BE2C (cell line): ENCODE measurements around the gene ATAD3B.
"Not testable (repeated sequence)": the region's sequence is repeated elsewhere in the genome, so short reads cannot be mapped to it uniquely, and the experiment has no call there.

ENCODE experiments used
- DNase-seq: peaks from one replicate; pipeline ENCODE4 v3.0.0-alpha.2; 2020
- H3K27me3 ChIP-seq: fragments of 250-450 bp; sonication (Bioruptor Pico); 2 replicates; pipeline ENCODE4 v1.5.1; 2020; ENCODE audit warnings: mild to moderate bottlenecking
- H3K36me3 ChIP-seq: fragments of 250-450 bp; sonication (Bioruptor Pico); 2 replicates; pipeline ENCODE4 v1.5.1; 2020; ENCODE audit warnings: mild to moderate bottlenecking
- H3K4me1 ChIP-seq: fragments of 250-450 bp; sonication (Bioruptor Pico); 2 replicates; pipeline ENCODE4 v1.5.1; 2020
- H3K4me3 ChIP-seq: 2 replicates; pipeline ENCODE4 v1.5.1; 2011; ENCODE audit warnings: low read depth, low read length
- H3K9me3 ChIP-seq: fragments of 250-450 bp; sonication (Bioruptor Pico); 2 replicates; pipeline ENCODE4 v1.5.1; 2020
- TF ChIP-seq, protein P1 (sequence below): IDR thresholded peaks from 2 replicates; pipeline ENCODE4 v1.5.1; 2012; ENCODE audit warnings: mild to moderate bottlenecking, low read depth, low read length

ATAD3B gene

DNA sequence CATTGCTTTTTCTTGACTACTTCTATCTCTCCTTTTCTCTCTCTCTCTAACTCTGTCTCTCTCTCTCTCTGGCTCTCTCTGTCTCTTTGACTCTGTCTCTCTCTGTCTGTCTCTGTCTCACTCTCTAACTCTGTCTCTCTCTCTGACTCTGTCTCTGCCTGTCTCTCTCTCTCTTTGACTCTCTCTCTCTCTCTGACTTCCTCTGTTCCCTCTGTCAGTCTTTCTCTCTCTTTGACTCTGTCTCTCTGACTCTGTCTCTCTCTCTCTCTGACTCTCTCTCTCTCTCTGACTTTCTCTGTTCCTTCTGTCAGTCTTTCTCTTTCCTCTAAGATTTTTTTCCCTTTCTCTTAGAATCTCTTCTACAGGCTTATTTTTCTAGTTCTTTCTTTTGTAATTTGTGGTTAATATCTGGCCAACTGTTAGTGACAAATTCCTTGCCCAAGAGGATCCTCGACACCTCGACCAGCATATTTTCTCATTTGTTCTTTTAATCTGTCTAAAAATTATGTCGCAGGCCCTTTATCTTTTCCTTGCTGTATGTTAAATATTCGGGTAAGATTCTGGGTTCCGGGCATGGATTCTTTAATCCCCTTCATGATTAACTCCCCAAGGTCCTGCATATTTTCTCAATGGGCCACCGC lies 22.3 kb upstream of the ATAD3B start, which contains the start of gene ATAD3C:
TSS of gene ATAD3C (plus strand) at position 591 of the 641 bp plus-strand sequence. CDS start 995 bp downstream, outside the sequence.
- H3K27me3 ChIP-seq: no peaks in the 10 kb centered on the region
- H3K4me1 ChIP-seq: no peaks in the 10 kb centered on the region
- H3K9me3 ChIP-seq: no peaks in the 10 kb centered on the region
- TF ChIP-seq, protein P1, sequence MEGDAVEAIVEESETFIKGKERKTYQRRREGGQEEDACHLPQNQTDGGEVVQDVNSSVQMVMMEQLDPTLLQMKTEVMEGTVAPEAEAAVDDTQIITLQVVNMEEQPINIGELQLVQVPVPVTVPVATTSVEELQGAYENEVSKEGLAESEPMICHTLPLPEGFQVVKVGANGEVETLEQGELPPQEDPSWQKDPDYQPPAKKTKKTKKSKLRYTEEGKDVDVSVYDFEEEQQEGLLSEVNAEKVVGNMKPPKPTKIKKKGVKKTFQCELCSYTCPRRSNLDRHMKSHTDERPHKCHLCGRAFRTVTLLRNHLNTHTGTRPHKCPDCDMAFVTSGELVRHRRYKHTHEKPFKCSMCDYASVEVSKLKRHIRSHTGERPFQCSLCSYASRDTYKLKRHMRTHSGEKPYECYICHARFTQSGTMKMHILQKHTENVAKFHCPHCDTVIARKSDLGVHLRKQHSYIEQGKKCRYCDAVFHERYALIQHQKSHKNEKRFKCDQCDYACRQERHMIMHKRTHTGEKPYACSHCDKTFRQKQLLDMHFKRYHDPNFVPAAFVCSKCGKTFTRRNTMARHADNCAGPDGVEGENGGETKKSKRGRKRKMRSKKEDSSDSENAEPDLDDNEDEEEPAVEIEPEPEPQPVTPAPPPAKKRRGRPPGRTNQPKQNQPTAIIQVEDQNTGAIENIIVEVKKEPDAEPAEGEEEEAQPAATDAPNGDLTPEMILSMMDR: no peak
- no peaks in the 10 kb centered on the region for H3K36me3 ChIP-seq
- no peak for DNase-seq
- no peak within 1 kb of the TSS for H3K4me3 ChIP-seq

DNA sequence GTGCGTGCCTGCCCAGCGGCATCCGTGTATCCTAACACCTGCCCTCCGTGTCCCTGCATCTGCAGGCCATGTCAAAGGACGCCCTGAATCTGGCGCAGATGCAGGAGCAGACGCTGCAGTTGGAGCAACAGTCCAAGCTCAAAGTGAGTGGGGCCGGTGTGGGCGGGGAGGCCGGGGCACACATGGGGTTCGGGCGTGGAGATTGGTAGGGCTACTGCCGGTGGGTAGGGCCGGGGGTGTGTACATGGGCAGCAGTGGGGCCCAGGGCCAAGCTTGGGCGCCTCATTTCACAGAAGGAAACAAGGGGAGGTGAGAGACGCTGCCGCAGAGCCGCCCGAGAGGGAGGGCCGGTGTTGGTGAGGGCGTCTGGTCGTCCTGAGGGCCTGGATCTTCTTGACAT lies 20.9 kb upstream of the ATAD3B start:
- H3K4me3 ChIP-seq, H3K36me3 ChIP-seq, H3K9me3 ChIP-seq, DNase-seq, H3K4me1 ChIP-seq, H3K27me3 ChIP-seq: not testable (repeated sequence)

DNA sequence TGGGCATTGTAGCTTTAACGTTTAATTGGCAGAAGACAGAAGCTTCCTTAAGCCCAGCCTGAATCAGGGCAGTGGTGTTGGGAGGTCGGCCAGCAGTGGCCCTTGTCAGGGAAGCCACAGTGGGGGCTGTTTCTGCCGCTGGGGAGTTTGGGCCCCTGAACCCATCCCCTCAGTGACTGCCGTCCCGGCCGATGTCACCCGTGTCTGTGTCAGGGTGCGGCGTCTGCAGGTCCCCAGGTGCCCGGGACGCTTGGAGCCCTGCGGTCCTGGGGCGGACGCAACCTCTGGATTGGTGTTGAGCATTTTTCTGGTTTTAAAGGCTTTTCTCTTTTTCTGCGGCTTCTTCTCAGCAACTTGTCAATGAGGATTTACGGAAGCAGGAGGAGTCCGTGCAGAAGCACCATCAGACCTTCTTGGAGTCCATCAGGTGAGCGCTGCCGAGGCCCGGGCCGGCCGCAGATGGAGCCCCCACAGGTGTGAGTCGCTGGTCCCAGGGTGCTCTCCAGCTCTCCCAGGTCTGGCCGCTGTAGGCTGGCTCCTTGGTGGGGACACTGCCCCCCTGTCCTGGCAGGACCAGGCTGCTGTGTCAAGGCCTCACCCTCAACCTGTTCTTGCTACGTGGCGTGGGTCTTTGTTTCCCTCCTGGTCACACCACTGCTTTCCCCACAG lies 19.7 kb upstream of the ATAD3B start:
- TF ChIP-seq, protein P1: no peak
- Histone ChIP-seq H3K36me3 (no peaks in the 10 kb centered on the region), H3K27me3 (no peaks in the 10 kb centered on the region), H3K4me3 (no peak overlapping the region), H3K4me1 (no peaks in the 10 kb centered on the region), H3K9me3 (no peaks in the 10 kb centered on the region)
- DNase-seq: no peak

DNA sequence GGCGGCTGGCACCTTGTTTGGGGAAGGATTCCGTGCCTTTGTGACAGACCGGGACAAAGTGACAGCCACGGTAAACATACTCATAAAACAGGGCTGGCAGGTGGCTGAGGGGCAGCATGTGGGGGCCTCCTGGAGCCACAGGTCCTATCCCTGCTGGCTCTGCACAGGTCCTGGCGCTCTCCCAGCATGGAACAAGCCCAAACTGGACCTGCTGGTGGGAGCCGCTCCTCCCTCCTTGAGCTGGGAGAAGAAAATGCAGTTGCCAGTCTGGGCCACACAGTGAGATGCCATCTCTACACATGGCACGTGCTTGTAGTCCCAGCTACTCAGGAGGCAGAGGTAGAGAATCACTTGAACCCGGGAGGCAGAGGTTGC lies 19.2 kb upstream of the ATAD3B start:
- not testable (repeated sequence) for H3K36me3 ChIP-seq, DNase-seq, H3K4me1 ChIP-seq, H3K27me3 ChIP-seq, H3K4me3 ChIP-seq, H3K9me3 ChIP-seq

DNA sequence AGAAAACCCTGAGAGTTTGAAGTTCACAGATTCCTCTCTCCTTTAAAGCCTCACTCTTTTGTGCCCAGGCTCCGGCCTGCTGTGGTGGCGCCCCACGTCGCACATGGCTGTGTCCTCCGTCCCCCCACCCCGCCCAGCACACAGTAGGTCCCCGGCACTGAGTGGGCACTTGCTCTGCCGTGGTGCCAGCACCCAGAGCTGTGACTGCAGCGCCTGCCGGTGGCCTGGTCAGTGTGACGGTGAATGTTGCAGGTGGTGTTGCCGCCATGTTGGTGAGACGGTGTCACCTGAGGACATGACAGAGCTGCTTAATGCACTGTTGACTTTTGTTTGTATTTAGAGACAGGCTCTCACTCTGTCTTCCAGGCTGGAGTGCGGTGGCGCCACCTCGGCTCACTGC lies 18.7 kb upstream of the ATAD3B start:
- no peak for DNase-seq
- H3K36me3 ChIP-seq: no peaks in the 10 kb centered on the region
- no peak overlapping the region for H3K4me3 ChIP-seq
- no peaks in the 10 kb centered on the region for H3K27me3 ChIP-seq
- H3K9me3 ChIP-seq: no peaks in the 10 kb centered on the region
- no peaks in the 10 kb centered on the region for H3K4me1 ChIP-seq
- TF ChIP-seq, protein P1: no peak

- H3K27me3 ChIP-seq, H3K4me3 ChIP-seq, H3K36me3 ChIP-seq, DNase-seq, H3K9me3 ChIP-seq, H3K4me1 ChIP-seq: not testable (repeated sequence)
Observed at GRCh38 chr1:1454286-1455056, 17.1 kb upstream of the ATAD3B start.

DNA sequence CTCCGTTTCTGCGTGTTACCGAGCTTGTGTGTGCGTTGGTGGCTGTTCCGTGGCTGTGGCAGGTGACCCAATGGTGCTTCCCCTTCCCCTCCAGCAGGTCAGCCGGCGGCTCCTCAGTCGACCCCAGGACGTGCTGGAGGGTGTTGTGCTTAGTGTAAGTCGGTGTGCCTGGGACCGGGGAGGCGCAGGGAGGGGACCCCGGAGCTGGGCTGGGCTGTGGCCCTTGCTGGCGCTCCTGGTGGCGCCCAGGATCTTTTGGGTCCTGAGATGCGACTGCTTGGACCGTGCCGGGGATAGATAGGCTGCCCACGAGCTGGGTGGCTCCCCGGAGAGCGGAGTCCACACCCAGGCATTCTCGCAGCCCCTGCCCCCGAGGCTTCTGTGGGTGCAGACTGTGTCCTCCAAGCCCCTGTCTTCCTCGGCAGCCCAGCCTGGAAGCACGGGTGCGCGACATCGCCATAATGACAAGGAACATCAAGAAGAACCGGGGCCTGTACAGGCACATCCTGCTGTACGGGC lies 16.1 kb upstream of the ATAD3B start:
- Histone ChIP-seq H3K9me3 (no peaks in the 10 kb centered on the region), H3K27me3 (no peaks in the 10 kb centered on the region), H3K4me1 (no peaks in the 10 kb centered on the region), H3K36me3 (no peaks in the 10 kb centered on the region), H3K4me3 (no peak overlapping the region)
- no peak for DNase-seq
- TF ChIP-seq, protein P1: no peak

GRCh38 chr1:1455934-1456333 lies 15.6 kb upstream of the ATAD3B start:
- H3K27me3 ChIP-seq, H3K36me3 ChIP-seq, H3K4me1 ChIP-seq, DNase-seq, H3K4me3 ChIP-seq, H3K9me3 ChIP-seq: not testable (repeated sequence)

DNA sequence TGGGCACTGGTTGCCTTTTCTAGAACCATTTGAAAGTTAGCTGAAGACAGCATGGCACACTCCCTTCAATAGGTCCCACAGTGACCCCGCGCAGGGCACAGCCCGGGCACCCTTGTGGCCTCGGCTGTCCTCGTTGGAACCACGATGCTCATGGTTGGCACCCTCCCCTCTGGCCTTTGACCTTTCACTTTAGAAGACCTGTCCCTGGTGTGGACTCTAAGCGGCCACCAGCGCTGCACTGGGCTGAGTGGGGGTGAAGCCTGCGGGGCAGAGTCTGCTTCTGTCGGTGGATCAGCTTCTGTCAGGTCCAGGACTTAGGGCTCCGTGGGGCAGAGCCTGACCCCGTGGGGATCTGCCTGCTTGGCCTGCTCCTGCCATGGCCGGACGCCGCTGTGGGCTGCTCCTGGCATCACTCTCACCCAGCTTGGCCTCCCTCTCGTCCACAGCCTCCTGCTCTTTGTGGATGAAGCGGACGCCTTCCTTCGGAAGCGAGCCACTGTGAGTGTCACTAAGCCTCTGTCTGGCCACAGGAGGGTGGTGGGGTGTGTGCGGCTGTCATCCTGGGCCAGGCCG lies 14.8 kb upstream of the ATAD3B start:
- not testable (repeated sequence) for H3K9me3 ChIP-seq, H3K27me3 ChIP-seq, DNase-seq, H3K4me3 ChIP-seq, H3K36me3 ChIP-seq, H3K4me1 ChIP-seq

DNA sequence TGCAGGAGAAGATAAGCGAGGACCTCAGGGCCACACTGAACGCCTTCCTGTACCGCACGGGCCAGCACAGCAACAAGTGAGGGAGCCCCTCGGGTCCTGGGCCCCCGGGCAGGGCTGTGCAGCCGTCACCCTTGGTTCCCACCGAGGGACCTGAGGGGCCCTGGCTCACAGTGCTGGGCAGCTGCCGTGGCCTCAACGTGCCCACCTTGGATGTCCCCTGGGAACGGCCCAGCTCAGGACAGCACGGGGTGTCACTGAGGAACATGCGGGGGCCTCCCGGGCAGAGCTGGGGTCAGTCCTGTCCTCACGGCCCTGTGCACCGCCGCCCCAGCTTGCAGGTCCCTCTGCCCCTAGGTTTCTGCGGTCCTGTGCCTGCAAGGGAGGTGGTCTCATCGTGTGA lies 12.4 kb upstream of the ATAD3B start:
- not testable (repeated sequence) for H3K36me3 ChIP-seq, H3K4me3 ChIP-seq, DNase-seq, H3K9me3 ChIP-seq, H3K27me3 ChIP-seq, H3K4me1 ChIP-seq

DNA sequence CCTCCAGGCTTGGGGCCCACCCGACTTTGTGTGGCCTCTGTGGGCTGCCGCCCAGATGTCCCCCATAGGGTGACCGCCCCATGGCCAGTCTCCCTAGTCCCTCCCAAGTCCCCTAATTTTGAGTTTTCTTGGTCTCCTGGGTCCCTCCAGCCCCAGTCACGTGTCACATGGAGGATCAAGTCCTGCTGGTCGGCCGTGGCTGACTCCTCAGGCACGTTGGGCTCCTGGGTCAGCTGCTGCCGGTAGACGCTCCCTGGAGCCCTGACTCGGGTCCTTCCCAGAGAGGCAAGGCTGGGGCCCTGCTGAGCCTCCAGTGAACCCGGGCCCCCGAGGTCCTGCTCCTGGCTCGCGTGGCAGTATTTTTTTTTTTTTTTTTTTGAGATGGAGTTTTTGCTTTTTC lies 11.9 kb upstream of the ATAD3B start:
- H3K36me3 ChIP-seq, DNase-seq, H3K4me3 ChIP-seq, H3K27me3 ChIP-seq, H3K9me3 ChIP-seq, H3K4me1 ChIP-seq: not testable (repeated sequence)
